HG02973 (cell line): ENCODE data around the gene LGR6.

Experiments
- ATAC-seq: cut with Tn5 transposase; IDR thresholded peaks from one replicate; pipeline ENCODE4 v1.9.1; 2021; ENCODE audit warnings: moderate library complexity; ENCODE audit not compliant: unreplicated experiment

The LGR6 gene

DNA sequence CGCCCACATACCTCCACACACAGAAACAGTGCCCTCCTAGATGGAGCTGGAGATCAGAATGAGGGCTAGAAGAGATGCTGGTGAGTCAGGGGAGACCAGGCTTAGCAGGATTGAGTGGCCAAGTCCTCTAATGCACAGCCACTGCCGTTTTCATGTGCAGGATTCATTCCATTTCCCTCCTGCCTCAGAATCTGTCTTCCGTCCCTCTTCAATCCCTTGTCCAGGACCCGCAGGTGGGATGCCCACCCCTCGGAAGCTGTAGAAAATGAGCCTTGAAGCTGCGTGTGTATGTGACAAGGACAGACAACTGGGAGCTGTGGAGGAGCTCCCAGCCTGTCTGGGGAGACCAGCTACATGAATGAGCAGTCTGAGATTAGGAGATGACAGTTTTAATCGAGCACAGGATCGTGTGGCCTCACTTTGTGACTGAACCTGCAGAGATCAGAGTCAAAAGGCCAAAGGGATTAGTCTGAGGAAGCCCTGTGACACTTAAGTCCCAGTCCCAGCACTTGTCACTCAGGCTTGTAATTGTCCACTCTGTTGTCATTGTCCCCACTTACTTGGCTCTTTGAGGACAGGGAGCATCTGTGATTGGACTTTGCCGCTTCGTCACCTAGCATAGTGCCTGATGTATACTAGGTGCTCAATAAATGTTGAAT lies 22.0 kb downstream of the LGR6 start:
- ATAC-seq: no peak

DNA sequence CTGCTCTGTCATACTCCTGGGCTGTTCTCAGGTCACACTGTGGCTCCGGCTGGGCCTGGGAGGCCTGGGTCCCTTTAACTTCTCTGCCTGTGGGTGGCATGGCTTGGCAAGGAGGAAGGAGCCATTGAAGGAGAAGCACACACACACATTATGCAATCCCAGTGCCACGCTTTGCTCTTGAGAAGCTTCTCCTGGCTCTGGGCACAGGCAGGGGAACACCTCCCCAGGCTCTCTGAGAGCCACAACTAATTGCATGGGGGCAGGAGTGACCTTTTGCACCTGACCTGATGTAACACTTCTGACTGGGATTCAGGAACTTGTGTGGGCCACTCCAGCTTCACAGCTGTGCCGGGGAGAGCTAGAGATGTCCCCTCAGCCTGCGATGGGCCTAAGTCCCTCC lies 23.1 kb downstream of the LGR6 start:
- no peak for ATAC-seq

DNA sequence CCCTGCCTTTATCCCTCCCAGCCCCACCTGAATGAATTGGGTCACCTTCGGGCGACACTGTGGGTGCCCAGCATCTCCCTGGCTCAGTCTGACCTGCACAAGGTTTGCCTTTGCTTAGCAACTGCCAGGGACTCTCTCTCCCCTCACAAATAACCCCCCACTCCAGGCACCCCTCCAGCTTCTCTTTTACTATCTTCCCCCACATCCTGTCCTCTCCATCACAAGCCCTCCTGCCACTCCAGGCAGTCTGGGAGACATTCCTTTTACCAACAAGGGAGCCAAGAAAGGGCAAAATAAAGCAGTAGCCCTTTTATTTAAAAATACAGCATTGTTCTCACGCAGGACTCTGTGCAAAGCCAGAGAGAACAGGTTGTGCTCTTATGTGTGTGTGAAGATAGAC lies 23.9 kb downstream of the LGR6 start:
- no peak for ATAC-seq

DNA sequence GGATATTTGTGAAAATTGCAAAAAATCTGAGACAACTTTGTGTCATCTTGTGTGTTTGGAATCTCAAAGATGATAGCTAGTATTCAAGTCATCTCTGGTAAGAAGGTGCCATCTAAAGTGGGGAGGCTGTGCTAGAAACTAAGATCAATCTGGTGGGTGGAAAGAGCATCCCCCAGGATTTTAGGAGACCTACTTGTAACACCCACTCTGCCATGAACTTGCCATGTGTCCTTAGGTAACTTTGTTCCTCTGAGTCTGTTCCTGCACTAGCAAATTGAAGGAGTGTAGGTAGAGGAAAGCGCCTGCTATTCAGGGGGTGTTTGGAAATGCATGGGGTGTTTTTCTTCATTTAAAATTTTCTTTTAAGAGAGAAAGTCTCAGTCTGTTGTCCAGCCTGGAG lies 24.4 kb downstream of the LGR6 start:
- no peak for ATAC-seq

DNA sequence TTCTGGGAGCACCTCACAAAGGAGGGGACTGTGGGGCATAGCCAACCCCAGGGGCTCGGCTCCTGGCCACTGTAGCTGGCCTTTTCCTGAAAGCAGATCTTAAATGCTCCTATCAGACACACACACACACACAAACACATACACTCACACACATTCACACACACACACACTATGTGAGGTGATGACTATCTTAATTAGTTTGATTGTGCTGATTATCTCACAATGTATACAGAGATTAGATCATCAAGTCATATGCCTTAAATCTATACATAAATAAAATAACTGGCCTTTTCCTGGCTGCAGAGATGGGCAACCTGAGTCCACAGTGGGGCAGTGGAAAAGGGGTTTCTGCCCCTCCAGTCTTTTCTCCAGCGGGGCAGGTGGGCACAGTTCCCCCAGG lies 27.1 kb downstream of the LGR6 start:
- no peak for ATAC-seq

DNA sequence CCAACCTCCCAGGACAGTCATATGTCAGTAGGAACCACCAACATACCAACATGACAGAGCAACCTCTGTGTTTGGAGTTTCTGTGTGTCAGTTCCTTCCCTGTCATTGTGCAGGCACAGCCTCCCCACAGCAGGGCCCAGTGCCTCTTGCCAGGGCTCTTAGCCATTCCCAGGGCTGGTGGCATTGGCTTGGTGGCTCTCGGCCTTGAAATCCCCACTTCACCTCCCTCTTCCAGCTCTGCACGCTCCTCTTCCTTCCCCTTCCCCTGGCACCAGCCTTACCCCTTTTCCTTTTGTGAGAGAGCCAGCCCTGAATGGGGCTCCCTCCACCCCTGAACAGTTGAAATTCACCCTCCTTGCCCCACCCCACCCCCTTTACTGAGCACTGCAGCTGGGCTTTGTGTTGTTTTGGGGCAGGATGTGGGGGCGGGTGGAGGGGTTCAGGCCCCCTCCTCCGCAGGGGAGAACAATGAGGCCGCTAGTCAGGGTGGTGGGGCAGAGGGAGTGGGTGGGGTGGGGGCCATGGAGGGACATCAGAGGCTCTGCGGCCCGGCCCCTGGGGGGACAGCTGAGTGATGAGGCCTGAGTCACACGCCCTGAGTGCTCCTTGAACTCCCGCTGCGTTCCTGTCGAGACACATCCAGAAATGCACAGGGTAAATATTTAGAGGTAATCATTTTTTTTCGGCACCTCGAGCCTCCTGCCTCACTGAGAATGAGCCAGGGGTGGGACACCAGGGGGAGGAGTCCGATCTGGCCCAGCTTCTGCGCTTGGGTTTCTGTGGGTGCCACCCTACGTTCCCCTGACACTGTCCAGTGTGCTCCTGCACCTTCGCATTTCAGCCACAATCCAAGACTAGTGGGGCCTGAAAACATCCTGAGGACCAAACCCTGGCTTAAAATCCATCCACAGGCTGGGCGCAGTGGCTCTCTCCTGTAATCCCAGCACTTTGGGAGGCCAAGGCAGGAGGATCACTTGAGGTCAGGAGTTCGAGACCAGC lies 28.6 kb downstream of the LGR6 start:
- ATAC-seq: no peak

DNA sequence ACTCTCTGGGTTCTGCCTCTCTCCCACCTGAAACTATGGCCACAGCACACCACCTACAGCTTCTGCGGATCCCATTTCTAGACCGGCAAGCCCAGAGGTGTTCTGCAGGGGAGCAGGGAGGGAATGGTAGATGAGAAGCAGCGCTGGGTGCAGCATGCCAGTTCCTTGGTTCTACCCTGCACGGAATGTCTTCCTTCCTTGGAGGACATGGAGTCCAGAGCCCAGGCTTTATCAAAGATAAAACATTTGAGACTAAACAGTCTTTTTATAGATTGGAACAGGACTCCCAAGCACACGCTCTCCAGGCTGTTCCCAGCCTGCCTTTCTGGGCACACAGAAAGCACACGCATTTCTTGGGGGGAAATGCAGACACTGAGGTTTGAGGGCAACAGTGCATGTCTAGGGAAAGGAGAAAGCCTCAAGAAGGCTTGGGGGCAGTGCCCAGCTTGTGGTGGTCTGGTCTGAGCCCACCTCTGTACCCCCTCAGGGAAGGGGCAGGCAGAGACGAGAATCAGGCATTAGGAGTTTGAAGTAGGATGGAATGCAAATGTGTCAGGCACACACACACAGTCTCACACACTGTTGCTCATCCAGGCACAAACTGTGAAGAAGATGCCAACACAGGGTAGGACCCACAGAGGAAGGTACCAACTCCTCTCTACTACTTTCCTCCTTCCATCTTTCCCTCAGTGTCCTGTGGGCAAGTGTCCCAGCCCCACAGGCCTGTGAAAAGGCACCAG lies 29.7 kb downstream of the LGR6 start:
- no peak for ATAC-seq

DNA sequence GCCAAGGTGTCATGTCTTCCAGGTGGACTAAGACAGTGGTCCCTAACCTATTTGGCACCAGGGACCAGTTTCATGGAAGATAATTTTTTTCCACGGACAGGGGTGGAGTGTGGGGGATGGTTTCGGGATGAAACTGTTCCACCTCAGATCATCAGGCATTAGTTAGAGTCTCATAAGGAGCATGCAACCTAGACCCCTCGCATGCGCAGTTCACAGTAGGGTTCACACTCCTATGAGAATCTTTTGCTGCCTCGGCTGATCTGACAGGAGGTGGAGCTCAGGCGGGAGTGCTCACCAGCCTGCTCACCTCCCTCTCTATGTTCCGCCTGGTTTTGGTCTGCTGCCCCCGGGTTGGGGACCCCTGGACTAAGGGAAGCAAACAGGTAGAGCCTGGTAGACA lies 30.9 kb downstream of the LGR6 start:
- ATAC-seq: no peak

DNA sequence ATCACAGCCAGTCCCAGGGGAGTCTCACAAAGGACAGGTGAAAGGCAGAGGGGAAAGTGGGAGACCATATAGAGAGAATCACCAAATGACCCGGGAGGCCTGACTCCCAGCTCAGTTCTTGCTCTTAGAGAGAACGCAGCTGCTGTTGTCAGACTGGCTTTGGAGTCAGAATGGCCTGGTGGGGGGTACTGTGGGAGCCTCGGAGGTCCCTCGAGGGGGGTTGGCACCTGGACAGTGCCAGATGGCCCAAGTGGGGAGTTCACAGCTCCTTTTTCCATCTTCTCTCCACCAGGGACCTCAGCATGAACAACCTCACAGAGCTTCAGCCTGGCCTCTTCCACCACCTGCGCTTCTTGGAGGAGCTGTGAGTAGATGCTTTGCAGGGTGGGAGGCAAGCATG lies 31.5 kb downstream of the LGR6 start:
- ATAC-seq: no peak

DNA sequence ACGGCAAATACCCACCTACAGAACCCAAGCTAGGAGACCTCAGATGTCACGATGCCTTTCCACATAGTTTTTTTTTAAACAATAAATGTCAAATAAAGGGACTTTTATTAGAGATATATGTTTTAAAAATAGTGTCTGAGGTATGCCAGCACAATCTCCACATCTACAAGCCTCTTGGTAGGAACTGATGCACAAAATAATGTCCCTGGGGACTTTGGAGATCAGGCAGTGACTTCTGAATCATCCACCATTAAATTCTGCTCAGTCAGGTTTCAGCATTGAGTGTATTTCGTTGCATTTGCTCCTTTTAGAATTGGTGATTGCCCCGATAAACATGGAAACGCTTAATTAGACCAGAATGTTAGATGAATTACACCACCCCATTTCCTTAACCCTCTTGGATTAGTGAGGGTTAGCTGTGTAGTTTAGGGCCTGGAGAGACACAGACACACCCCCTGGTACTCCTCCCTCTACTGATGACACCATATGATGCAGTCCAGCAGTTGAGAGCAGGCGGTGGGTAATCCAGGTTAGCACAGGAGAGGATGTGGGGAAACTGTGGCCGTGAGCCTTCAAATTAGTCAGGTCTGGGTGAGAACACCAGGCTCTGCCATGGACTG lies 33.6 kb downstream of the LGR6 start:
- ATAC-seq: no peak

DNA sequence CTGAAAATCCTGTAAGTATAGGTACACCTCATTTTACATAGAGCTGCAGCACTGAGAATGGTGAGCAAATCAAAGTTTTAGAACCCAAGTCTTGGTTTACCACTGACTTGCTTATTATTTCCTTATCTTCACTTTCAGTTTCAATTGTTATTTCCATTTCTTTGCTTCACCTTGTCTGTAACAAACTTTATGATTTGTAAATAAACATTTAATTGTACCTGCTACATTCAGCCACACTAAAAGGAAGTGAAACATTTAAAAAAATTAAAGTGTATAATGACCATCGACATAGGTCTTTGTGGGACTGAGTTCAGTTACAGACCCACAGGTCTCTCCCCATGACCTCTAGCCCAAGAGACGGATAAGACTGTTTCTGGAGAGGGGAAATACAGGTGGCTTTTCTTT lies 34.4 kb downstream of the LGR6 start:
- ATAC-seq: no peak

DNA sequence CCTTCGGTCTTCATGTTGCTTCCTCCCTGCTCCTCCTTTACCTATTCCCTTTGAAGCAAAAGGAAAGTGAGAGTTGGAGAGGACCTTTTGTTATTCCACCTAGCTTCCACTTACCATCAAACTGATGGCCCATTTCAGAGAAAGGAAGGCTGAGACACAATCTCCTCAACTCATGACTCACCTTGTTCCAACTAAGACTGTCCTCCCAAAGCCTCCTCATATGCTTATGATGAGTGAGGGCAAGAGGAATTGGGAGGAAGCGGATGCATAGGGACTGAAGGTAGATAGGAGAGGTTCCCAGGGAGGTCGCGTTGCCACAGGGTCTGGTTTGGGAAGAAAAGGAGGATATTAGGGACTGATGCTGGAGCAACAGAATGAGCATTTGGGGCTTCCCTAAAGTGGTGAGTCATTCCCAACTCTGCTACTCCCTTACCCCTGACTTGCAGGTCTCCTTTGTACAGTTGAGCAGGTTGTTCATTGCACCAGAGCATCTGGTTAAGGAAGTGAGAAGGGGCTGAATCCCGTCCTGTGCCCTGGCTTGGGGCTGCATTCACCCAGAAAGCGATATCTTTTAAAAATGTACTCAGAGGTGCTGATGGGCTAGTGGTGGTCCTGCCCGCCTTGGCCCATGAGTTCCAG lies 35.0 kb downstream of the LGR6 start:
- ATAC-seq: no peak

DNA sequence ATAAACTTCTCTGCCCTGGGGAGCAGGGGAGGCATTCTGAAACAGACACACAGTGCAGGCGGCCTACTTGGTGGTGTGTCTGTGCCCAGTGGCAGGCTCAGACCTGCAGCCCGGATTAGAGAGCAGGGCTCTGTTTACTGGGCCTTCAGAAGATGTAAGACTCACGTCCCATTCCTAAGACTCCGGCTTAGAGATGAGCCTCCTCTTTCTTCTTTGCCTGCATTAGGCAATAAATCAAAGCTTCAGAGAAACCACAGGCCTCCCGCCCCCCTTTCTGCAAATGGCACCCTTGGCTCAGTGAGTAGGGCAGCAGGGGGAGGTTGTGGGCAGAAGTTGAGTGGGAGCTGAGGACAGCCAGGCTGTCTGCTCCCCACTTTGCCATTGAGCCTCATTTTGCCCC lies 35.8 kb downstream of the LGR6 start:
- ATAC-seq: no peak

DNA sequence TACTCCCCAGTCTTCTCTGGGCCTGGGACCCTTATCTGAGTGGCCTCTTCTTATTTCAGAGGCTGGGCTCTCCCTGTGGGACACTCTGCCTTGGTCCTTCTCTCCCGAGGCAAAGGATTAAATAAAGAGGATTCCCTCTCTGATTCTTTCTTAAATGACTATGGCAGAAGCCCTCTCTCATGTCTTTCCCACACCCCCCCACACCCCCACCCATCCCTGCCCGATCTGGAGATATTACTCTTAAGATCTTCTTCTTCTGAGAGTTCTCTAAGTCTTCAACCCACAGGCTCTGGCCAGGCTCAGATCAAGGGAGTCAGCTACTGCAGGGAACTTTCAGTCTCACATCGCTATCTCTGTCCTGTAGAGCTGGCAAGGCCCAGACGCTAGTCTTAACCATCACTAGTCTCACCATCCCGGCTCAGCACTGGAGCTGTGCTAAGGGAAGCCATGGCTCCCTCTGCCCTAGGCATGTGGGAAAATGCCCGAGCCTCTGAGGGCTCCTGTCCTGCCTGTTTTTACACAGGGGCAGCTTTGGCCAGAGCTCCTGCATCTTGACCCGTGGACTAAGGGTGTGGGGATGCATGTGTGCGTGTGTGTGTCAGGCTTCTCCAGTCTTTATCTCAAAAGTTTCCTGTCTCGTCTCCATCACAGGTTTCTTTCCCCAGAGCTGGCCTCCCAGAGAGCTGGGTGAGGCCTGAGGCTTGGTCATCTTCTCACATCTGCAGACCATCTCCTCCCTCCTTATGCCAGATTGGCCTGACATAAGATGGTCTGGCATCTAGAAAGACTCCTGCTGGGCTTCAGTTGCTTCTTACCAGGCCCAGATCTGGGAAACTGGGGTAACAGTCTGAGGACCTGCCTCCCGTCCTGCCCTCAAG lies 36.7 kb downstream of the LGR6 start:
- ATAC-seq: no peak

DNA sequence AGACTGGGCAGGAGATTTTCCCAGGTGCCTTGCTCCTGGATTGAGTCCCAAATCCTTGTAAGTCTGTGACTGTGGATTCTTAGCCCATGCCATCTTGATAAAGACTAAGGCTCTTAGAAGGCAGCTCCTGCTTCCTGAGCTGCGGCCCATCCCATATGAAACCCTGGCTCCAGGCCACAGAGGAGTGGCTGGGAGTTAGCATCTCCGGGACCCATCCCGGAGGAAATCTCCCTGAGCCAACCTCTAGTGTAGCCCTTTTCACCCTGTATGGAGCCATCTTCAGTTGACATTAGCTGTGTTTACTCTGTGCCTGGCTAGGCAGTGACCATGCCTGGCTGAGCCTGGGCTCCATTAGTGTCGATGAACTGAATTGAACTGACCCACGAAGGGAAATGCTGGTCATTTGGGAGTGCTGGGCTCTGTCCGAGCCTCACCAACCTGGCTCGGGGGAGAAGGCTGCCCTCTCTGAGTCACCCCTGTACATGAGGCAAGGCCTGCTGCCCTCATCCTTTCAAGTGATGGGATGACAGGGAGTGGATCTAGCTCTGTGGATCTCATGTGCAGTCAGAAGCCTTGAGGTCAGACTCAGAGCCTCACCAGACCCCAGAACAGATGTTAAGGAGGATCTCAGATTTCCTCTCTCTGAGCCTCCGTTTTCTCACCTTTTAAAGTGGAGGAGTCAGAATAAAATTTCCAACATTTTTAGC lies 37.5 kb downstream of the LGR6 start:
- ATAC-seq: no peak

DNA sequence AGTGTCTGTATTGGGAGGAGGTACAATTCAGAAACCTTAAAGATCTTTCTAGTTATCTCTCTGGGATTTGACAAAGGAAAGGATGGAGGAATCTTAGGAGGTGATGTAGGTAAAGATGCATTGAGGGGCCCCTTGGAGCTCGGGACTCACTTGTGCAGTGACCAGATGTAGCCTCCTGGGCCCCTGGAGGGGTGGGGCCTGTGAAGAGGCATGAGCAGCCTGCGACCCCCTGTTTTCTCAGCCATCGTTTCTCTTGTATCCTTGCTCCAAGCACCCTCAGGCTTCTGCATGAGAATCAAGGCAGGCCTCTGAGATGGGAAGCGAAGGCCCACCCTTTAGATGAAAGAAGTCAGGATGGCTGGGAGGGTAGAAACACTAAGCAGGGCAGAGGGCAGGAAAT lies 39.6 kb downstream of the LGR6 start:
- ATAC-seq: no peak

DNA sequence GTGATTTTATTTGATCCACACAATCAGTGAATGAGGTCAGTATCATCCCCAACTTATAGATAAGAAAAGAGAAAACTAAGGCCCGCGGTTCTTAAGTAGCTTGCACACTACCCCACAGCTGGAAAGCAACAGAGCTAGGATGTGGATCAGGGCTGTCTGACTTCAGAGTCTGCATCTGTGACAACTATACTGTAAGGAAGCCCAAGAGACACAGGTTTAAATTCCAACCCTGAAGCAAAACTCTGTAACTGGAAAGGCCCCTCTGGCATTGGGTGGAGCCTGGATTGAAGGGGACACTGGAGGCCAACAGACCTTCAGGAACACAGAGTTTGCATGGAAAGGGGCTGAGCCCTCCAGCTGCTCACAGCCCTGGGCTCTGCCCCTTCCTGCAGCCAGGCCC lies 40.2 kb downstream of the LGR6 start:
- no peak for ATAC-seq

DNA sequence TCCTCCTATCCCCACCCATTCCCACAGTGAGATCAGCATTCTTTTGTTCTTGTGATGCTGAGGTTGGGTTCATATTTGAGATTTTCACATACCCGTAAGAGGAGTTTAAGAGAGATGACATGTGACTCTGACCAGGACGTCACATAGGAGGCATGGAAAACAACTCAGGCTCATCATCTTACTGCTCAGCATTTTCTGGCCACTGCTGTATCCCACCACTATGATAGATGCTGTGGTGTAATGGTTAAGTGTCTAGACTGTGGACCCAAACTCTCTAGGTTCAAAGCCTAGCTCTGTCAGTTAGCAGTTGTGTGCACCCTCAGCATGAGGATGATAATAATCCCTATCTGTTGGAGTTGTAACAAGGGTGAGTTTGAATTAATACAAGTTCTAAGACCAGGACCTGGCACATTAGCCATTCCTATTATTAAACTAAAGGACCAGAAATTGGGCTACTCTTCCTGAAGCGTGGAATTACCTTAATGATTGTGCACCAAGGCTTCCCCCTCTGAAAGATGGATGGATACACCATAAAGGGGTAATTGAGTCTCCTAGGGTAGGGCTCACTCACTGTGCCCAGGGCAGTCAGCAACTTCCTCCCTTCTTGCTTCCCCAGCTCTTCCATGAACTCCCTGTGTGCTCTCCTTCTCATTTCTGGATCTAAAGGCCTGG lies 40.9 kb downstream of the LGR6 start:
- ATAC-seq: no peak
